Neuronal stem cell (in vitro differentiated cells): ENCODE data around the gene APP.

ENCODE experiments used
- DNase-seq: peaks from one replicate; pipeline ENCODE4 v3.0.0-alpha.2; 2013; ENCODE audit warnings: low spot score
- H2AFZ ChIP-seq: one replicate; pipeline ENCODE4 v1.6.1; 2013; ENCODE audit warnings: mild to moderate bottlenecking, low read length, inconsistent platforms
- H2AK5ac ChIP-seq: 2 replicates; pipeline ENCODE4 v1.6.1; 2013; ENCODE audit warnings: low read depth, mild to moderate bottlenecking, inconsistent platforms, low read length, moderate library complexity, mixed read lengths
- H2BK120ac ChIP-seq: 2 replicates; pipeline ENCODE4 v1.6.1; 2013; ENCODE audit warnings: low read depth, mild to moderate bottlenecking, inconsistent platforms, low read length, moderate library complexity, mixed read lengths
- H2BK12ac ChIP-seq: one replicate; pipeline ENCODE4 v1.6.1; 2013; ENCODE audit warnings: low read length, inconsistent platforms
- H2BK15ac ChIP-seq: 2 replicates; pipeline ENCODE4 v1.6.1; 2013; ENCODE audit warnings: mild to moderate bottlenecking, low read length, inconsistent platforms, mixed read lengths
- H2BK5ac ChIP-seq: one replicate; pipeline ENCODE4 v1.6.1; 2013; ENCODE audit warnings: inconsistent platforms, mild to moderate bottlenecking, low read length, moderate library complexity
- H3K14ac ChIP-seq: one replicate; pipeline ENCODE4 v1.6.1; 2013; ENCODE audit warnings: low read length, inconsistent platforms
- H3K18ac ChIP-seq: 2 replicates; pipeline ENCODE4 v1.6.1; 2013; ENCODE audit warnings: low read length, inconsistent platforms
- H3K23ac ChIP-seq: 2 replicates; pipeline ENCODE4 v1.6.1; 2013; ENCODE audit warnings: low read depth, mild to moderate bottlenecking, mixed read lengths, low read length, inconsistent platforms; ENCODE audit not compliant: poor library complexity
- H3K27ac ChIP-seq: replicated peaks from 3 replicates; pipeline ENCODE4 v1.5.1; 2013; ENCODE audit warnings: low read length, inconsistent platforms
- H3K27me3 ChIP-seq, 3 experiments: 2 replicates each; pipeline ENCODE4 v1.6.1; 2013; ENCODE audit warnings: low read length in 3 of 3, mild to moderate bottlenecking in 2 of 3, inconsistent platforms in 1 of 3, low read depth in 1 of 3, mixed read lengths in 1 of 3, moderate library complexity in 1 of 3; ENCODE audit not compliant: control insufficient read depth in 3 of 3, insufficient read depth in 3 of 3
- H3K36me3 ChIP-seq, 2 donors: replicated peaks in 1 of 2; 2 replicates each; pipeline ENCODE4 v1.6.1; 2013; ENCODE audit warnings: low read length in 2 of 2; ENCODE audit not compliant: control insufficient read depth in 2 of 2, insufficient read depth in 2 of 2
- H3K4ac ChIP-seq: 2 replicates; pipeline ENCODE4 v1.6.1; 2013; ENCODE audit warnings: inconsistent platforms, mild to moderate bottlenecking, low read length, moderate library complexity
- H3K4me1 ChIP-seq, 2 donors: 1 replicate in 1 of 2; 2 replicates in 1 of 2; pipeline ENCODE4 v1.6.1; 2013; ENCODE audit warnings: low read length in 2 of 2, low read depth in 1 of 2; ENCODE audit not compliant: control insufficient read depth in 2 of 2, insufficient read depth in 1 of 2
- H3K4me2 ChIP-seq: one replicate; pipeline ENCODE4 v1.6.1; 2013; ENCODE audit warnings: mild to moderate bottlenecking, low read length, inconsistent platforms; ENCODE audit not compliant: insufficient read depth, poor library complexity, severe bottlenecking
- H3K4me3 ChIP-seq, 2 donors: 2 replicates each; pipeline ENCODE4 v1.5.1; 2013; ENCODE audit warnings: low read length in 2 of 2, mild to moderate bottlenecking in 2 of 2, inconsistent platforms in 1 of 2, moderate library complexity in 1 of 2
- H3K79me1 ChIP-seq: one replicate; pipeline ENCODE4 v1.6.1; 2013; ENCODE audit warnings: low read depth, mild to moderate bottlenecking, inconsistent platforms, low read length, moderate library complexity
- H3K9ac ChIP-seq: one replicate; pipeline ENCODE4 v1.6.1; 2013; ENCODE audit warnings: mild to moderate bottlenecking, low read depth, low read length, inconsistent platforms; ENCODE audit not compliant: poor library complexity
- H3K9me3 ChIP-seq, 2 donors: replicated peaks in 1 of 2; 2 replicates each; pipeline versions ENCODE3 to v1.6.1; 2013; ENCODE audit warnings: low read length in 2 of 2, mild to moderate bottlenecking in 2 of 2, inconsistent platforms in 1 of 2, low read depth in 1 of 2, mixed read lengths in 1 of 2, moderate library complexity in 1 of 2; ENCODE audit not compliant: control insufficient read depth in 2 of 2, insufficient read depth in 1 of 2
- H4K8ac ChIP-seq: one replicate; pipeline ENCODE4 v1.6.1; 2013; ENCODE audit warnings: low read depth, mild to moderate bottlenecking, inconsistent platforms, low read length, moderate library complexity
- H4K91ac ChIP-seq: one replicate; pipeline ENCODE4 v1.6.1; 2013; ENCODE audit warnings: low read length, low read depth, mild to moderate bottlenecking, inconsistent platforms; ENCODE audit not compliant: poor library complexity
- WGBS, 2 donors: extraction: QIAGEN DNeasy Blood & Tissue Kit; methylation state at CpG; one replicate each; pipeline ENCODE4 v1.1.7; 2013; ENCODE audit warnings: missing lambda C conversion rate in 2 of 2, mixed read lengths in 1 of 2; ENCODE audit not compliant: insufficient read length in 2 of 2, insufficient replicate concordance in 1 of 2; ENCODE audit errors: extremely low coverage in 2 of 2; 5-methylcytosine and 5-hydroxymethylcytosine counted together

APP gene

GRCh38 chr21:25997788-25998611 lies 172.6 kb downstream of the APP start:
- H3K79me1 ChIP-seq, result no peaks in the 10 kb centered on the region
- H2BK15ac ChIP-seq, result no peak overlapping the region
- H2BK12ac ChIP-seq, result no peak overlapping the region
- H2BK5ac ChIP-seq, result no peak overlapping the region
- no peaks in the 10 kb centered on the region for H3K27me3 ChIP-seq
- no peaks in the 10 kb centered on the region for H3K9me3 ChIP-seq
- H3K36me3 ChIP-seq, result peaks cover 0 to 59% of the 10 kb centered on the region in 2 donors
- no CpG with 5 or more reads among the region's 4 CpGs for WGBS, 2 donors
- H3K4me1 ChIP-seq, result peaks cover 5 to 22% of the 10 kb centered on the region in 2 donors
- no peak overlapping the region for H3K4ac ChIP-seq
- H3K18ac ChIP-seq, result no peak overlapping the region
- no peak overlapping the region for H3K9ac ChIP-seq
- H3K4me2 ChIP-seq, result no peak overlapping the region
- H4K91ac ChIP-seq, result no peak overlapping the region
- no peak overlapping the region for H4K8ac ChIP-seq
- no peak overlapping the region for H2AFZ ChIP-seq
- no peak overlapping the region for H3K14ac ChIP-seq
- no peak overlapping the region for H2BK120ac ChIP-seq
- no peak overlapping the region for H3K23ac ChIP-seq
- H2AK5ac ChIP-seq, result no peak overlapping the region
- H3K27ac ChIP-seq, result no peak overlapping the region
- DNase-seq, result peak; percentile 65
- H3K4me3 ChIP-seq, result no peak overlapping the region

GRCh38 chr21:25995278-25995677 lies 175.3 kb downstream of the APP start:
- Histone ChIP-seq H4K91ac (no peak overlapping the region), H3K4me1 (peaks cover 5 to 22% of the 10 kb centered on the region in 2 donors), H4K8ac (no peak overlapping the region), H3K4ac (no peak overlapping the region), H3K27ac (no peak overlapping the region), H3K14ac (no peak overlapping the region), H2AFZ (no peak overlapping the region), H3K18ac (no peak overlapping the region), H3K9ac (no peak overlapping the region), H2BK15ac (no peak overlapping the region), H3K36me3 (peaks cover 0 to 67% of the 10 kb centered on the region in 2 donors), H2BK12ac (no peak overlapping the region), H3K4me2 (no peak overlapping the region), H3K9me3 (no peaks in the 10 kb centered on the region), H3K79me1 (no peaks in the 10 kb centered on the region), H3K23ac (no peak overlapping the region), H2BK5ac (no peak overlapping the region), H3K4me3 (no peak overlapping the region), H2AK5ac (no peak overlapping the region), H3K27me3 (no peaks in the 10 kb centered on the region), H2BK120ac (no peak overlapping the region)
- no peak for DNase-seq
- WGBS, 2 donors, result no CpG with 5 or more reads among the region's 9 CpGs

- Histone ChIP-seq H4K91ac (no peak overlapping the region), H3K27me3 (no peaks in the 10 kb centered on the region), H3K4me3 (no peak overlapping the region), H3K4ac (no peak overlapping the region), H4K8ac (no peak overlapping the region), H3K23ac (no peak overlapping the region), H3K14ac (no peak overlapping the region), H3K4me2 (no peak overlapping the region), H2BK5ac (no peak overlapping the region), H2BK12ac (no peak overlapping the region), H2AK5ac (no peak overlapping the region), H3K9me3 (no peaks in the 10 kb centered on the region), H2BK15ac (no peak overlapping the region), H3K79me1 (no peaks in the 10 kb centered on the region), H3K36me3 (peaks cover 0 to 62% of the 10 kb centered on the region in 2 donors), H2BK120ac (no peak overlapping the region), H3K4me1 (peaks cover 5 to 17% of the 10 kb centered on the region in 2 donors), H3K27ac (no peak overlapping the region), H3K9ac (no peak overlapping the region), H3K18ac (no peak overlapping the region), H2AFZ (no peak overlapping the region)
- WGBS, 2 donors, result no CpG with 5 or more reads among the region's 1 CpG
- no peak for DNase-seq
Observed at GRCh38 chr21:25994758-25995163, 175.8 kb downstream of the APP start.

- Histone ChIP-seq H2BK12ac (no peak overlapping the region), H3K23ac (no peak overlapping the region), H3K4ac (no peak overlapping the region), H3K4me2 (no peak overlapping the region), H3K79me1 (no peaks in the 10 kb centered on the region), H2BK5ac (no peak overlapping the region), H3K4me3 (no peak overlapping the region), H4K8ac (no peak overlapping the region), H4K91ac (no peak overlapping the region), H3K36me3 (peaks cover 2 to 50% of the 10 kb centered on the region in 2 donors), H3K9me3 (peaks cover 0 to 3% of the 10 kb centered on the region in 2 donors), H2BK120ac (no peak overlapping the region), H2AK5ac (no peak overlapping the region), H3K27me3 (no peaks in the 10 kb centered on the region), H3K4me1 (peaks cover 0 to 3% of the 10 kb centered on the region in 2 donors), H3K14ac (no peak overlapping the region), H3K27ac (no peak overlapping the region), H2AFZ (no peak overlapping the region), H3K18ac (no peak overlapping the region), H2BK15ac (no peak overlapping the region), H3K9ac (no peak overlapping the region)
- no peak for DNase-seq
- no CpG with 5 or more reads among the region's 7 CpGs for whole genome bisulfite sequencing, 2 donors
Observed at GRCh38 chr21:25988738-25989137, 181.8 kb downstream of the APP start.
